ENCODE results near the gene CTNNA3. TPM values are rescaled to one million over a fixed set of nuclear protein-coding genes. Genes with fewer than 3 reads are reported as not detected.

CTNNA3 gene
- total and polyA plus RNA-seq, 12 donors, result 2.0 to 213 (median 171) TPM

- intact Hi-C loops (cut with DNase I), result no loop called here
- 43 to 46% methylated on average over 4 of the region's 4 CpGs for WGBS, 2 donors
- Histone ChIP-seq H3K4me3 (no peak overlapping the region), H3K4me1 (peaks cover 0 to 4% (median 0%) of the 10 kb centered on the region in 9 donors), H3K27me3 (no peaks in the 10 kb centered on the region), H3K27ac (no peak overlapping the region), H3K9me3 (no peaks in the 10 kb centered on the region), H3K36me3 (no peaks in the 10 kb centered on the region)
- DNase-seq, result no peak
- peak in 3 of 8 donors; percentile 46 to 68 (median 56) for ATAC-seq
- TF ChIP-seq CTCF (IDR thresholded peaks at IDR 0.05), result peak in 4 of 9 donors; percentile 15 to 42 (median 23)
These were observed 1068.8 kb downstream of the CTNNA3 start for GRCh38 chr10:66627156-66627555.

- intact Hi-C loops (cut with DNase I), result no loop called here
- Histone ChIP-seq H3K27me3 (no peaks in the 10 kb centered on the region), H3K4me1 (peaks cover 0 to 4% (median 0%) of the 10 kb centered on the region in 9 donors), H3K27ac (no peak overlapping the region), H3K9me3 (no peaks in the 10 kb centered on the region), H3K4me3 (no peak overlapping the region), H3K36me3 (no peaks in the 10 kb centered on the region)
- no peak for DNase-seq
- no peak for TF ChIP-seq CTCF (IDR thresholded peaks at IDR 0.05)
- 28 to 44% methylated on average over 4 of the region's 4 CpGs for WGBS, 2 donors
- peak in 1 of 8 donors; percentile 22 for ATAC-seq
These were observed 1070.0 kb downstream of the CTNNA3 start for GRCh38 chr10:66625709-66626590.

- H3K4me1 ChIP-seq, result no peaks in the 10 kb centered on the region
- TF ChIP-seq CTCF (IDR thresholded peaks at IDR 0.05), result no peak
- H3K4me3 ChIP-seq, result no peak overlapping the region
- DNase-seq (no peak), ATAC-seq (no peak)
- no peaks in the 10 kb centered on the region for H3K36me3 ChIP-seq
- peaks cover 0 to 4% (median 0%) of the 10 kb centered on the region in 11 donors for H3K9me3 ChIP-seq
- intact Hi-C loops (cut with DNase I), result no loop called here
- H3K27ac ChIP-seq, result no peak overlapping the region
- no peaks in the 10 kb centered on the region for H3K27me3 ChIP-seq
These were observed 1073.9 kb downstream of the CTNNA3 start for GRCh38 chr10:66622050-66622449.

GRCh38 chr10:66604195-66604594, 1091.8 kb downstream of the CTNNA3 start:
- H3K27me3 ChIP-seq, result no peaks in the 10 kb centered on the region
- no peak for DNase-seq
- no peaks in the 10 kb centered on the region for H3K4me1 ChIP-seq
- intact Hi-C loops (cut with DNase I), result no loop called here
- H3K4me3 ChIP-seq, result no peak overlapping the region
- TF ChIP-seq CTCF (IDR thresholded peaks at IDR 0.05), result no peak
- no peak for ATAC-seq
- WGBS, 2 donors, result 80 to 83% methylated on average over 10 of the region's 10 CpGs
- H3K36me3 ChIP-seq, result no peaks in the 10 kb centered on the region
- no peak overlapping the region for H3K27ac ChIP-seq
- peaks cover 0 to 51% (median 1%) of the 10 kb centered on the region in 11 donors for H3K9me3 ChIP-seq
